MM.1S (cell line): ENCODE data around the gene PKP4.

Source experiments
- DNase-seq: peaks from one replicate; pipeline ENCODE4 v3.0.0-alpha.2; 2015
- H2AFZ ChIP-seq: fragments of 300-600 bp; sonication (generic); 2 replicates; pipeline ENCODE4 v1.6.0; 2016; ENCODE audit warnings: antibody characterized with exemption, low read length
- H3F3A ChIP-seq: fragments of 300-600 bp; sonication (generic); 2 replicates; pipeline ENCODE4 v1.6.1; 2016; ENCODE audit warnings: mild to moderate bottlenecking, antibody characterized with exemption, low read length, moderate library complexity, mixed read lengths; ENCODE audit not compliant: insufficient read depth
- H3K27ac ChIP-seq: fragments of 300-600 bp; sonication (generic); 2 replicates; pipeline ENCODE4 v1.5.1; 2016; ENCODE audit warnings: mild to moderate bottlenecking, low read length
- H3K27me3 ChIP-seq: fragments of 300-600 bp; sonication (generic); replicated peaks from 2 replicates; pipeline ENCODE4 v1.6.0; 2016; ENCODE audit warnings: low read length; ENCODE audit not compliant: insufficient read depth
- H3K36me3 ChIP-seq: fragments of 300-600 bp; sonication (generic); replicated peaks from 2 replicates; pipeline ENCODE4 v1.6.1; 2016; ENCODE audit warnings: mild to moderate bottlenecking, low read length, mixed read lengths; ENCODE audit not compliant: insufficient read depth
- H3K4me1 ChIP-seq: fragments of 300-600 bp; sonication (generic); 2 replicates; pipeline ENCODE4 v1.6.1; 2016; ENCODE audit warnings: low read length, mixed read lengths
- H3K4me2 ChIP-seq: fragments of 300-600 bp; sonication (generic); 2 replicates; pipeline ENCODE4 v1.6.0; 2016; ENCODE audit warnings: low read depth, low read length
- H3K4me3 ChIP-seq: fragments of 300-600 bp; sonication (generic); 2 replicates; pipeline ENCODE4 v1.5.1; 2016; ENCODE audit warnings: low read length, mixed read lengths
- H3K79me2 ChIP-seq: fragments of 300-600 bp; sonication (generic); 2 replicates; pipeline ENCODE4 v1.6.1; 2016; ENCODE audit warnings: mixed run types, low read length, mixed read lengths
- H3K9ac ChIP-seq: fragments of 300-600 bp; sonication (generic); 2 replicates; pipeline ENCODE4 v1.6.1; 2016; ENCODE audit warnings: low read length, mixed read lengths
- H3K9me2 ChIP-seq: fragments of 300-600 bp; sonication (generic); replicated peaks from 2 replicates; pipeline ENCODE4 v1.6.1; 2016; ENCODE audit warnings: mild to moderate bottlenecking, low read length, mixed read lengths; ENCODE audit not compliant: insufficient read depth
- H3K9me3 ChIP-seq: fragments of 300-600 bp; sonication (generic); replicated peaks from 2 replicates; pipeline ENCODE4 v1.6.1; 2016; ENCODE audit warnings: mild to moderate bottlenecking, low read length, mixed read lengths; ENCODE audit not compliant: insufficient read depth
- H4K20me1 ChIP-seq: fragments of 300-600 bp; sonication (generic); 2 replicates; pipeline ENCODE4 v1.6.1; 2016; ENCODE audit warnings: mild to moderate bottlenecking, low read length, moderate library complexity, mixed read lengths; ENCODE audit not compliant: insufficient read depth
- CTCF ChIP-seq: fragments of 300-600 bp; sonication (generic); IDR thresholded peaks from 2 replicates; pipeline ENCODE4 v1.5.1; 2016; ENCODE audit warnings: antibody characterized with exemption, low read length, mixed read lengths
- EZH2 ChIP-seq: fragments of 300-600 bp; sonication (generic); optimal IDR thresholded peaks from 2 replicates; pipeline ENCODE3; 2017; ENCODE audit warnings: low read depth, mild to moderate bottlenecking, antibody characterized with exemption, low read length, mixed read lengths
- EZH2phosphoT487 ChIP-seq: fragments of 300-600 bp; sonication (generic); IDR thresholded peaks from 2 replicates; pipeline ENCODE4 v1.6.1; 2018; ENCODE audit warnings: antibody characterized with exemption, low read length

The PKP4 gene

GRCh38 chr2:158666969-158667368 is 210.2 kb downstream of the PKP4 start:
- no peaks in the 10 kb centered on the region for H3K79me2 ChIP-seq
- no peaks in the 10 kb centered on the region for H3K9me2 ChIP-seq
- no peak overlapping the region for H3K27ac ChIP-seq
- TF ChIP-seq EZH2, result no peak
- TF ChIP-seq CTCF, result no peak
- no peak for TF ChIP-seq EZH2phosphoT487
- no peak overlapping the region for H3K4me3 ChIP-seq
- DNase-seq, result no peak
- no peaks in the 10 kb centered on the region for H3K36me3 ChIP-seq
- no peaks in the 10 kb centered on the region for H3K27me3 ChIP-seq
- no peak overlapping the region for H3K4me2 ChIP-seq
- no peak overlapping the region for H2AFZ ChIP-seq
- no peaks in the 10 kb centered on the region for H3F3A ChIP-seq
- H3K4me1 ChIP-seq, result no peaks in the 10 kb centered on the region
- H3K9ac ChIP-seq, result no peak overlapping the region
- no peaks in the 10 kb centered on the region for H3K9me3 ChIP-seq
- no peaks in the 10 kb centered on the region for H4K20me1 ChIP-seq

- TF ChIP-seq CTCF (no peak), EZH2phosphoT487 (no peak), EZH2 (no peak)
- no peaks in the 10 kb centered on the region for H3K9me3 ChIP-seq
- H4K20me1 ChIP-seq, result no peaks in the 10 kb centered on the region
- no peak for DNase-seq
- no peak overlapping the region for H3K4me2 ChIP-seq
- no peaks in the 10 kb centered on the region for H3K36me3 ChIP-seq
- H3K27ac ChIP-seq, result no peak overlapping the region
- H2AFZ ChIP-seq, result no peak overlapping the region
- no peaks in the 10 kb centered on the region for H3K4me1 ChIP-seq
- H3K79me2 ChIP-seq, result no peaks in the 10 kb centered on the region
- no peaks in the 10 kb centered on the region for H3K9me2 ChIP-seq
- no peaks in the 10 kb centered on the region for H3K27me3 ChIP-seq
- H3K9ac ChIP-seq, result no peak overlapping the region
- H3K4me3 ChIP-seq, result no peak overlapping the region
- H3F3A ChIP-seq, result no peaks in the 10 kb centered on the region
Observed at GRCh38 chr2:158667586-158667985, 210.8 kb downstream of the PKP4 start.

- Histone ChIP-seq H3K4me1 (no peaks in the 10 kb centered on the region), H3K9ac (no peak overlapping the region), H3K27me3 (no peaks in the 10 kb centered on the region), H2AFZ (no peak overlapping the region), H3K79me2 (no peaks in the 10 kb centered on the region), H3K9me2 (no peaks in the 10 kb centered on the region), H3K4me2 (no peak overlapping the region), H3K4me3 (no peak overlapping the region), H3K36me3 (no peaks in the 10 kb centered on the region), H3K9me3 (no peaks in the 10 kb centered on the region), H3F3A (no peaks in the 10 kb centered on the region), H3K27ac (no peak overlapping the region), H4K20me1 (no peaks in the 10 kb centered on the region)
- DNase-seq, result no peak
- TF ChIP-seq CTCF (no peak), EZH2 (no peak), EZH2phosphoT487 (no peak)
Observed at GRCh38 chr2:158668001-158668765, 211.4 kb downstream of the PKP4 start.
